HepG2 (cell line): Measurements from ENCODE around the gene SECTM1. TPM values are rescaled to one million over a fixed set of nuclear protein-coding genes. Genes with fewer than 3 reads are reported as not detected.

Experiments used
- ATAC-seq: fragments of 200-7000 bp; cut with Tn5 transposase; 3 replicates; pipeline ENCODE4 v1.9.1; 2020; ENCODE audit warnings: mild to moderate bottlenecking, moderate library complexity
- BruUV-seq: library from RNA; stranded (reverse); fragments of 400-500 nt; replicated peaks from 2 replicates; lab custom pipeline; 2021; lab: Mats Ljungman, UMichigan
- CTCF ChIA-PET: fragments of 300-600 bp; formaldehyde crosslinking; extraction: SDS; loops from one replicate; lab custom pipeline; 2021; ENCODE audit warnings: low total read pairs, inconsistent platforms, low intra/inter-chr PET ratio; lab: Yijun Ruan, JAX
- POLR2A ChIA-PET: fragments of 350-600 bp; sonication (Branson Sonifier 250); formaldehyde crosslinking; loops from one replicate; lab custom pipeline; 2020; ENCODE audit warnings: antibody characterized with exemption, inconsistent platforms; lab: Yijun Ruan, JAX
- DNase-seq: peaks from one replicate; pipeline ENCODE4 v3.0.0-alpha.2; 2015; ENCODE audit warnings: low spot score
- FAIRE-seq: peaks from 3 replicates; lab custom pipeline; 2011; peaks lifted over from hg19 to GRCh38; lab: Jason Lieb, UNC
- H2AFZ ChIP-seq: one replicate; pipeline ENCODE4 v1.6.1; 2011; ENCODE audit warnings: low read length, inconsistent platforms
- H3K27ac ChIP-seq: fragments of 300-600 bp; 3 replicates; pipeline ENCODE4 v1.8.0; 2011; ENCODE audit warnings: mixed run types, mild to moderate bottlenecking, mixed read lengths, low read length, inconsistent platforms; ENCODE audit not compliant: insufficient read depth; ENCODE audit errors: extremely low read length
- H3K27me3 ChIP-seq, 2 experiments: fragments of 200-600 bp in 1 of 2; 2 replicates in 1 of 2; 3 replicates in 1 of 2; pipeline versions ENCODE4 v1.6.0 to v1.8.0; 2011; ENCODE audit warnings: low read length in 2 of 2, mild to moderate bottlenecking in 2 of 2, moderate library complexity in 2 of 2, inconsistent platforms in 1 of 2; ENCODE audit not compliant: insufficient read depth in 2 of 2, control insufficient read depth in 1 of 2
- H3K36me3 ChIP-seq, 2 experiments: fragments of 200-600 bp in 1 of 2; replicated peaks in 1 of 2; 2 replicates in 1 of 2; 3 replicates in 1 of 2; pipeline versions ENCODE4 v1.5.1 to v1.8.0; 2011; ENCODE audit warnings: low read length in 2 of 2, inconsistent platforms in 1 of 2; ENCODE audit not compliant: insufficient read depth in 2 of 2, control insufficient read depth in 1 of 2
- H3K4me1 ChIP-seq: 2 replicates; pipeline ENCODE4 v1.5.1; 2012; ENCODE audit warnings: low read length, inconsistent platforms; ENCODE audit not compliant: insufficient read depth
- H3K4me2 ChIP-seq: 2 replicates; pipeline ENCODE4 v1.6.0; 2011; ENCODE audit warnings: low read depth, low read length, inconsistent platforms
- H3K4me3 ChIP-seq, 3 experiments: fragments of 200-600 bp in 1 of 3; sonication (generic), shearing (Covaris generic) in 1 of 3; replicated peaks in 1 of 3; 2 replicates each; pipeline ENCODE4 v1.5.1; 2011 to 2016; ENCODE audit warnings: low read length in 3 of 3, inconsistent platforms in 2 of 3, low read depth in 2 of 3, mild to moderate bottlenecking in 2 of 3, control low read depth in 1 of 3, mixed read lengths in 1 of 3; ENCODE audit not compliant: insufficient read depth in 1 of 3
- H3K79me2 ChIP-seq: one replicate; pipeline ENCODE4 v1.6.1; 2011; ENCODE audit warnings: low read length, inconsistent platforms; ENCODE audit not compliant: insufficient read depth
- H3K9ac ChIP-seq: 2 replicates; pipeline ENCODE4 v1.6.0; 2011; ENCODE audit warnings: mild to moderate bottlenecking, low read depth, low read length, inconsistent platforms; ENCODE audit not compliant: insufficient read depth
- H3K9me3 ChIP-seq: 2 replicates; pipeline ENCODE4 v1.5.1; 2012; ENCODE audit warnings: mild to moderate bottlenecking, low read length
- H4K20me1 ChIP-seq: 2 replicates; pipeline ENCODE4 v1.6.0; 2011; ENCODE audit warnings: inconsistent platforms, mild to moderate bottlenecking, low read length, moderate library complexity; ENCODE audit not compliant: insufficient read depth
- EZH2 ChIP-seq: conservative IDR thresholded peaks from 2 replicates; pipeline ENCODE4 v1.6.1; 2012; ENCODE audit warnings: mild to moderate bottlenecking, low read depth, low read length, moderate library complexity
- KMT2B ChIP-seq: IDR thresholded peaks from 2 replicates; pipeline ENCODE4 v1.6.1; 2016; ENCODE audit warnings: missing genetic modification reagents, missing compliant biosample characterization
- SRSF1 ChIP-seq: fragments of 200-400 bp; formaldehyde crosslinking; optimal IDR thresholded peaks from 2 replicates; pipeline ENCODE3; 2017; ENCODE audit warnings: mild to moderate bottlenecking, low read depth, low read length, moderate library complexity
- ZNF33B ChIP-seq: sonication (generic); formaldehyde crosslinking; IDR thresholded peaks from 2 replicates; pipeline ENCODE4 v1.5.1; 2020; ENCODE audit warnings: mild to moderate bottlenecking, missing genetic modification reagents
- ZNF644 ChIP-seq: IDR thresholded peaks from 2 replicates; pipeline ENCODE4 v1.6.1; 2016; ENCODE audit warnings: low read depth
- ZNF709 ChIP-seq: sonication (generic); formaldehyde crosslinking; IDR thresholded peaks from 2 replicates; pipeline ENCODE4 v1.5.0; 2020; ENCODE audit warnings: mild to moderate bottlenecking, missing genetic modification reagents
- ZNF790 ChIP-seq: sonication (generic); formaldehyde crosslinking; IDR thresholded peaks from 2 replicates; pipeline ENCODE4 v1.8.0; 2022; ENCODE audit warnings: missing genetic modification reagents, mild to moderate bottlenecking, borderline replicate concordance
- WGBS: methylation state at CpG from one replicate; pipeline ENCODE4 v1.1.6; 2017; ENCODE audit warnings: low lambda C conversion rate; 5-methylcytosine and 5-hydroxymethylcytosine counted together
- in situ Hi-C: cut with HindIII; loops from 2 replicates; pipeline ENCODE4 v1.10.0; 2017; ENCODE audit warnings: low pct_unique_long_range_greater_than_20kb; ENCODE audit not compliant: extremely low pct_ligation_motif_present
- intact Hi-C: fragments of 100-400 bp; cut with micrococcal nuclease; formaldehyde crosslinking; loops from one replicate; pipeline ENCODE4 v1.10.0; 2022; ENCODE audit not compliant: unreplicated experiment
- polyA plus RNA-seq, 8 experiments: library from polyadenylated mRNA; depleted of rRNA in 3 of 8; stranded (reverse) in 7 of 8; unstranded in 1 of 8; fragments of >200 nt; fragmentation: Illumina TruSeq in 4 of 8; extraction: Trizol in 4 of 8; gene quantifications; 2 replicates each; pipeline versions ENCODE4 v1.2.1 to v1.2.3, GENCODE V29; 2011 to 2016; ENCODE audit warnings: low read depth in 4 of 8, missing spikeins in 1 of 8, mixed read lengths in 1 of 8; ENCODE audit not compliant: insufficient read depth in 1 of 8
- total RNA-seq, 5 experiments: library from RNA; depleted of rRNA; stranded (reverse); fragments of >200 nt; fragmentation: Illumina TruSeq; extraction: Trizol; gene quantifications; 2 replicates each; pipeline ENCODE4 v1.2.3, GENCODE V29; 2016; ENCODE audit warnings: low read depth in 1 of 5
- TF ChIP-seq, protein P1 (sequence below): sonication (generic); formaldehyde crosslinking; IDR thresholded peaks from 2 replicates; pipeline ENCODE4 v1.9.0; 2022; ENCODE audit warnings: missing genetic modification reagents, mild to moderate bottlenecking, borderline replicate concordance
- TF ChIP-seq, protein P2 (sequence below): sonication (generic); formaldehyde crosslinking; IDR thresholded peaks from 2 replicates; pipeline ENCODE4 v1.8.0; 2023; ENCODE audit warnings: mild to moderate bottlenecking, missing genetic modification reagents
- TF ChIP-seq, protein P3 (sequence below): sonication (generic); formaldehyde crosslinking; IDR thresholded peaks from 2 replicates; pipeline ENCODE4 v1.9.0; 2021; ENCODE audit warnings: missing genetic modification reagents, mild to moderate bottlenecking, borderline replicate concordance
- TF ChIP-seq, protein P4 (sequence below): IDR thresholded peaks from 2 replicates; pipeline ENCODE4 v1.6.1; 2012; ENCODE audit warnings: inconsistent platforms
- TF ChIP-seq, protein P5 (sequence below): sonication (generic); formaldehyde crosslinking; IDR thresholded peaks from 2 replicates; pipeline ENCODE4 v1.4.0; 2020; ENCODE audit warnings: mild to moderate bottlenecking, missing genetic modification reagents
- TF ChIP-seq, protein P6 (sequence below): sonication (generic); formaldehyde crosslinking; IDR thresholded peaks from 2 replicates; pipeline ENCODE4 v1.5.0; 2020; ENCODE audit warnings: missing genetic modification reagents

Gene SECTM1
- total and polyA plus RNA-seq, 2 of the 13 experiments (the other 11 are each of a cell fraction or from before 2014, with no cell fraction given) = 3.5 to 5.3 TPM

DNA sequence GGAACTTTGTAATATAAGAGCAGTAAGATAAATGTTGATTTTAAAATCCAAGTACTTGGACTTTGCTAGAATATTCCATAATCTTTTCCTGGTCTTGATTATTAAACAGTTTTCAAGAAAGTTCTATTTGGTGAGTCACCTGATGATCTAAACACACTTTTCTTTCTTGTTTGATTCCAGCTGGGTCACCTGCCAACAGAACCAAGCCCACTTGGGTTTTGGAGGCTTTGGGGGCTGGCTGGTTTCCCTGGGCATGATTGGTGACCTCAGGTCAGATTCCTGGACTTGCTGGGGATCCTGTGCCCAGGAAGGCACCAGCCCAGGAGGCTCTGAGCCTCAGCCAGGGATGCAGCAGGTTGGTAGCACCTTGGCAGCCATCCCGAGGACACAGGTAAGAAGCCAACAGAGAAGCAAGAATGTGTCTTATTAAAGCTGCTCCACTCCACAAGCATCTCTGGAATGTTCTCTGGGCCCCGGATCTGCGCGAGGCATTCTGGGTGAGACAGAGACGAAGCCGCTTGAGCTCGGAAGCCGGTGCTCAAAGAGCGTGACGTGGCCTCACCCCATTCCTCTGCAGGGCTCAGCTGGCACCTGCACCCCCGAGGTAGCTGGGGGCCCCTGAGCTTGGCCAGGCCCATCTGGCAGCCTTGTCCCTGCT lies 22.3 kb upstream of the SECTM1 start (continued):
- TF ChIP-seq, protein P1, sequence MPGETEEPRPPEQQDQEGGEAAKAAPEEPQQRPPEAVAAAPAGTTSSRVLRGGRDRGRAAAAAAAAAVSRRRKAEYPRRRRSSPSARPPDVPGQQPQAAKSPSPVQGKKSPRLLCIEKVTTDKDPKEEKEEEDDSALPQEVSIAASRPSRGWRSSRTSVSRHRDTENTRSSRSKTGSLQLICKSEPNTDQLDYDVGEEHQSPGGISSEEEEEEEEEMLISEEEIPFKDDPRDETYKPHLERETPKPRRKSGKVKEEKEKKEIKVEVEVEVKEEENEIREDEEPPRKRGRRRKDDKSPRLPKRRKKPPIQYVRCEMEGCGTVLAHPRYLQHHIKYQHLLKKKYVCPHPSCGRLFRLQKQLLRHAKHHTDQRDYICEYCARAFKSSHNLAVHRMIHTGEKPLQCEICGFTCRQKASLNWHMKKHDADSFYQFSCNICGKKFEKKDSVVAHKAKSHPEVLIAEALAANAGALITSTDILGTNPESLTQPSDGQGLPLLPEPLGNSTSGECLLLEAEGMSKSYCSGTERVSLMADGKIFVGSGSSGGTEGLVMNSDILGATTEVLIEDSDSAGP (CRISPR knock-in tag) = peak; percentile 42; the same call in 1 of the 2 replicates

DNA sequence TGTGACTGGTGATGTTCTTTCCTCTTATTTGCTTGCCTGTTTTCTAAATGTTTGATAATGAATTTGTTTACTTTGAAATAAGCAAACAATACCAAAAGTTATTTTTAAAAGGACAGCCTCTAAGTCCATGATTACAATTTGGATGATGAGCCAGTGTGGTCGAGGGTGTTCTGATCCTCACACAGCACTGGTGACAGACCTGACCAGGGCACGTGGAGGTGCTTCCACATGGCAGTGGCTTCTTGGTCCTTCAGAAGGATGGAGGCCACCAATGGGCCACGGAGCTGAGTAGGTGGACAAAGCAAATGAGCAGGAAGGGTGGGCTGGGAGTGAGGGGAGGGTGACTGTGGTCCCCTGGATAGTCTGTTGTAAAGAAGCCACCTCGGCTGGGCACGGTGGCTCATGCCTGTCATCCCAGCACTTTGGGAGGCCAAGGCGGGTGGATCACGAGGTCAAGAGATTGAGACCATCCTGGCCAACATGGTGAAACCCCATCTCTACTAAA lies 21.3 kb upstream of the SECTM1 start:
- H3K4me3 ChIP-seq = no peak overlapping the region; a peak in 1 of 6 replicates
- intact Hi-C loops (loop anchor here (5.0 kb wide), 2 partner anchors 32 to 197 kb away; no protein-coding TSS in a partner anchor), in situ Hi-C loops (loop anchor here (5.0 to 10.0 kb wide), 3 partner anchors 32 to 200 kb away; no protein-coding TSS in a partner anchor)
- H3K36me3 ChIP-seq = no peaks in the 10 kb centered on the region
- H4K20me1 ChIP-seq = no peaks in the 10 kb centered on the region
- DNase-seq = no peak
- 52% methylated on average over 7 of the region's 7 CpGs for WGBS
- peaks cover 96% of the 10 kb centered on the region for H3K4me1 ChIP-seq
- H3K9me3 ChIP-seq = no peaks in the 10 kb centered on the region
- no peaks in the 10 kb centered on the region for H3K27me3 ChIP-seq
- peak overlapping the region; percentile 2; the same call in 1 of the 2 replicates for H3K9ac ChIP-seq
- BruUV-seq = no TSS peak
- ChIA-PET CTCF (interaction anchor here (5.1 kb wide), 1 partner anchor 60 kb away, joined by 41 read pairs; no protein-coding TSS in a partner anchor), POLR2A (interaction anchor here (0.8 to 5.0 kb wide), 6 partner anchors 9 to 119 kb away, joined by 3 to 36 read pairs (median 10); no protein-coding TSS in a partner anchor)
- H3K79me2 ChIP-seq = no peaks in the 10 kb centered on the region
- H3K27ac ChIP-seq = no peak overlapping the region
- FAIRE-seq = no peak
- H2AFZ ChIP-seq = no peak overlapping the region
- H3K4me2 ChIP-seq = peak overlapping the region; percentile 68
- ATAC-seq = no peak
- TF ChIP-seq, protein P2, sequence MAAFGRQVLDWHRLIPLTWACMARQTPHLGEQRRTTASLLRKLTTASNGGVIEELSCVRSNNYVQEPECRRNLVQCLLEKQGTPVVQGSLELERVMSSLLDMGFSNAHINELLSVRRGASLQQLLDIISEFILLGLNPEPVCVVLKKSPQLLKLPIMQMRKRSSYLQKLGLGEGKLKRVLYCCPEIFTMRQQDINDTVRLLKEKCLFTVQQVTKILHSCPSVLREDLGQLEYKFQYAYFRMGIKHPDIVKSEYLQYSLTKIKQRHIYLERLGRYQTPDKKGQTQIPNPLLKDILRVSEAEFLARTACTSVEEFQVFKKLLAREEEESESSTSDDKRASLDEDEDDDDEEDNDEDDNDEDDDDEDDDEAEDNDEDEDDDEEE = no peak
- TF ChIP-seq EZH2 (no peak), ZNF33B (CRISPR knock-in tag) (no peak), ZNF709 (CRISPR knock-in tag) (no peak), ZNF790 (CRISPR knock-in tag) (no peak), KMT2B (CRISPR knock-in tag) (no peak), ZNF644 (CRISPR knock-in tag) (0 out of 2 replicates have a peak, but pooled peaks have one; percentile 13), SRSF1 (no peak)
- TF ChIP-seq, protein P3, sequence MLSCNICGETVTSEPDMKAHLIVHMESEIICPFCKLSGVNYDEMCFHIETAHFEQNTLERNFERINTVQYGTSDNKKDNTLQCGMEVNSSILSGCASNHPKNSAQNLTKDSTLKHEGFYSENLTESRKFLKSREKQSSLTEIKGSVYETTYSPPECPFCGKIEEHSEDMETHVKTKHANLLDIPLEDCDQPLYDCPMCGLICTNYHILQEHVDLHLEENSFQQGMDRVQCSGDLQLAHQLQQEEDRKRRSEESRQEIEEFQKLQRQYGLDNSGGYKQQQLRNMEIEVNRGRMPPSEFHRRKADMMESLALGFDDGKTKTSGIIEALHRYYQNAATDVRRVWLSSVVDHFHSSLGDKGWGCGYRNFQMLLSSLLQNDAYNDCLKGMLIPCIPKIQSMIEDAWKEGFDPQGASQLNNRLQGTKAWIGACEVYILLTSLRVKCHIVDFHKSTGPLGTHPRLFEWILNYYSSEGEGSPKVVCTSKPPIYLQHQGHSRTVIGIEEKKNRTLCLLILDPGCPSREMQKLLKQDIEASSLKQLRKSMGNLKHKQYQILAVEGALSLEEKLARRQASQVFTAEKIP = no peak
- TF ChIP-seq, protein P4, sequence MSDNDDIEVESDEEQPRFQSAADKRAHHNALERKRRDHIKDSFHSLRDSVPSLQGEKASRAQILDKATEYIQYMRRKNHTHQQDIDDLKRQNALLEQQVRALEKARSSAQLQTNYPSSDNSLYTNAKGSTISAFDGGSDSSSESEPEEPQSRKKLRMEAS = peak; percentile 62; the same call in 1 of the 2 replicates
- TF ChIP-seq, protein P5, sequence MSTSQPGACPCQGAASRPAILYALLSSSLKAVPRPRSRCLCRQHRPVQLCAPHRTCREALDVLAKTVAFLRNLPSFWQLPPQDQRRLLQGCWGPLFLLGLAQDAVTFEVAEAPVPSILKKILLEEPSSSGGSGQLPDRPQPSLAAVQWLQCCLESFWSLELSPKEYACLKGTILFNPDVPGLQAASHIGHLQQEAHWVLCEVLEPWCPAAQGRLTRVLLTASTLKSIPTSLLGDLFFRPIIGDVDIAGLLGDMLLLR (CRISPR knock-in tag) = no peak
- TF ChIP-seq, protein P6, sequence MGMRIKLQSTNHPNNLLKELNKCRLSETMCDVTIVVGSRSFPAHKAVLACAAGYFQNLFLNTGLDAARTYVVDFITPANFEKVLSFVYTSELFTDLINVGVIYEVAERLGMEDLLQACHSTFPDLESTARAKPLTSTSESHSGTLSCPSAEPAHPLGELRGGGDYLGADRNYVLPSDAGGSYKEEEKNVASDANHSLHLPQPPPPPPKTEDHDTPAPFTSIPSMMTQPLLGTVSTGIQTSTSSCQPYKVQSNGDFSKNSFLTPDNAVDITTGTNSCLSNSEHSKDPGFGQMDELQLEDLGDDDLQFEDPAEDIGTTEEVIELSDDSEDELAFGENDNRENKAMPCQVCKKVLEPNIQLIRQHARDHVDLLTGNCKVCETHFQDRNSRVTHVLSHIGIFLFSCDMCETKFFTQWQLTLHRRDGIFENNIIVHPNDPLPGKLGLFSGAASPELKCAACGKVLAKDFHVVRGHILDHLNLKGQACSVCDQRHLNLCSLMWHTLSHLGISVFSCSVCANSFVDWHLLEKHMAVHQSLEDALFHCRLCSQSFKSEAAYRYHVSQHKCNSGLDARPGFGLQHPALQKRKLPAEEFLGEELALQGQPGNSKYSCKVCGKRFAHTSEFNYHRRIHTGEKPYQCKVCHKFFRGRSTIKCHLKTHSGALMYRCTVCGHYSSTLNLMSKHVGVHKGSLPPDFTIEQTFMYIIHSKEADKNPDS (CRISPR knock-in tag) = no peak
